Dedifferentiated amniotic fluid mesenchymal stem cell (primary cell): ENCODE data around the gene LRCH1.

ENCODE experiments used
- DNase-seq: peaks from one replicate; pipeline ENCODE4 v3.0.0-alpha.2; 2016; ENCODE audit errors: extremely low spot score

Gene LRCH1

GRCh38 chr13:46799139-46799538 is 246.2 kb downstream of the LRCH1 start:
- DNase-seq = no peak

- no peak for DNase-seq
Observed at GRCh38 chr13:46801858-46802257, 248.9 kb downstream of the LRCH1 start.
